HEK293T (cell line): Measurements from ENCODE around the gene ARL6IP1.

ENCODE experiments used
- CTCF ChIA-PET: fragments of 350-600 bp; formaldehyde crosslinking; extraction: SDS; loops from one replicate; lab custom pipeline; 2021; ENCODE audit warnings: antibody characterized with exemption, inconsistent platforms; lab: Yijun Ruan, JAX
- POLR2A ChIA-PET: fragments of 350-600 bp; formaldehyde crosslinking; extraction: SDS; loops from one replicate; lab custom pipeline; 2020; ENCODE audit warnings: antibody characterized with exemption, inconsistent platforms; lab: Yijun Ruan, JAX
- DNase-seq: peaks from one replicate; pipeline ENCODE4 v3.0.0; 2012; ENCODE audit warnings: mixed read lengths; ENCODE audit errors: extremely low spot score
- ARNT ChIP-seq: fragments of 450-650 bp; IDR thresholded peaks from 2 replicates; pipeline ENCODE4 v1.6.1; 2017; ENCODE audit warnings: mild to moderate bottlenecking
- BHLHE40 ChIP-seq: fragments of 450-650 bp; IDR thresholded peaks from 2 replicates; pipeline ENCODE4 v1.6.1; 2016; ENCODE audit warnings: mild to moderate bottlenecking, moderate library complexity, borderline replicate concordance
- CTBP1 ChIP-seq: fragments of 450-650 bp; IDR thresholded peaks from 2 replicates; pipeline ENCODE4 v1.6.1; 2016; ENCODE audit warnings: borderline replicate concordance
- ELF4 ChIP-seq: fragments of 450-650 bp; IDR thresholded peaks from 2 replicates; pipeline ENCODE4 v1.6.1; 2017; ENCODE audit warnings: antibody characterized with exemption
- FOXA1 ChIP-seq: fragments of 450-650 bp; IDR thresholded peaks from 2 replicates; pipeline ENCODE4 v1.6.1; 2016; ENCODE audit warnings: mild to moderate bottlenecking
- FOXK2 ChIP-seq: fragments of 450-650 bp; IDR thresholded peaks from 2 replicates; pipeline ENCODE4 v1.6.1; 2016; ENCODE audit warnings: mild to moderate bottlenecking
- FOXM1 ChIP-seq: fragments of 450-650 bp; IDR thresholded peaks from 2 replicates; pipeline ENCODE4 v1.6.1; 2017; ENCODE audit warnings: mild to moderate bottlenecking, borderline replicate concordance
- HDGF ChIP-seq: fragments of 450-650 bp; IDR thresholded peaks from 2 replicates; pipeline ENCODE4 v1.6.1; 2017; ENCODE audit warnings: antibody characterized with exemption, borderline replicate concordance
- L3MBTL2 ChIP-seq: fragments of 450-650 bp; conservative IDR thresholded peaks from 2 replicates; pipeline ENCODE4 v1.6.1; 2016; ENCODE audit warnings: mild to moderate bottlenecking
- LEF1 ChIP-seq: fragments of 450-650 bp; IDR thresholded peaks from 2 replicates; pipeline ENCODE4 v1.6.1; 2017; ENCODE audit warnings: mild to moderate bottlenecking, borderline replicate concordance
- NFRKB ChIP-seq: fragments of 450-650 bp; IDR thresholded peaks from 2 replicates; pipeline ENCODE4 v1.6.1; 2016; ENCODE audit warnings: mild to moderate bottlenecking, moderate library complexity
- PKNOX1 ChIP-seq: fragments of 450-650 bp; IDR thresholded peaks from 2 replicates; pipeline ENCODE4 v1.6.1; 2016
- SP1 ChIP-seq: fragments of 450-650 bp; IDR thresholded peaks from 2 replicates; pipeline ENCODE4 v1.6.1; 2017
- SUZ12 ChIP-seq: fragments of 450-650 bp; IDR thresholded peaks from 2 replicates; pipeline ENCODE4 v1.6.1; 2016; ENCODE audit warnings: mild to moderate bottlenecking
- TARDBP ChIP-seq: fragments of 450-650 bp; IDR thresholded peaks from 2 replicates; pipeline ENCODE4 v1.6.1; 2016
- ZNF384 ChIP-seq: fragments of 450-650 bp; IDR thresholded peaks from 2 replicates; pipeline ENCODE4 v1.6.1; 2016

Gene ARL6IP1

GRCh38 chr16:18836702-18837101, 35.4 kb upstream of the ARL6IP1 start:
- no peak for DNase-seq
- POLR2A ChIA-PET = no interaction called here
- TF ChIP-seq L3MBTL2 = no peak
- no peak for TF ChIP-seq ZNF384
- no peak for TF ChIP-seq SUZ12
- no peak for TF ChIP-seq ARNT
- no peak for TF ChIP-seq NFRKB
- TF ChIP-seq CTBP1 = no peak
- TF ChIP-seq FOXM1 = no peak
- TF ChIP-seq FOXA1 = no peak
- no peak for TF ChIP-seq PKNOX1
- no peak for TF ChIP-seq LEF1
- TF ChIP-seq ELF4 = no peak
- no peak for TF ChIP-seq SP1
- no peak for TF ChIP-seq HDGF
- no peak for TF ChIP-seq TARDBP
- no peak for TF ChIP-seq FOXK2
- CTCF ChIA-PET = no interaction called here

GRCh38 chr16:18834864-18835263, 33.5 kb upstream of the ARL6IP1 start:
- CTCF ChIA-PET = no interaction called here
- no peak for DNase-seq
- POLR2A ChIA-PET = no interaction called here
- no peak for TF ChIP-seq PKNOX1
- TF ChIP-seq FOXM1 = no peak
- TF ChIP-seq NFRKB = no peak
- TF ChIP-seq TARDBP = no peak
- TF ChIP-seq CTBP1 = no peak
- TF ChIP-seq L3MBTL2 = no peak
- TF ChIP-seq BHLHE40 = no peak

- CTCF ChIA-PET = no interaction called here
- DNase-seq = no peak
- POLR2A ChIA-PET = no interaction called here
- TF ChIP-seq NFRKB (no peak), LEF1 (no peak), L3MBTL2 (no peak), FOXK2 (no peak), ARNT (no peak), PKNOX1 (no peak), FOXM1 (no peak), TARDBP (no peak), SP1 (no peak), ELF4 (no peak), ZNF384 (no peak), HDGF (no peak), BHLHE40 (no peak), FOXA1 (no peak), CTBP1 (no peak), SUZ12 (no peak)
Observed at GRCh38 chr16:18833707-18834505, 32.6 kb upstream of the ARL6IP1 start.

- ChIA-PET CTCF (no interaction called here), POLR2A (no interaction called here)
- TF ChIP-seq PKNOX1 = no peak
- no peak for TF ChIP-seq FOXA1
- no peak for TF ChIP-seq SUZ12
- no peak for TF ChIP-seq CTBP1
- TF ChIP-seq SP1 = no peak
- DNase-seq = no peak
Observed at GRCh38 chr16:18832613-18833012, 31.3 kb upstream of the ARL6IP1 start.

GRCh38 chr16:18832006-18832405, 30.7 kb upstream of the ARL6IP1 start:
- POLR2A ChIA-PET = no interaction called here
- CTCF ChIA-PET = no interaction called here
- no peak for DNase-seq
- TF ChIP-seq ZNF384 = no peak
- no peak for TF ChIP-seq HDGF
- TF ChIP-seq TARDBP = no peak
- TF ChIP-seq BHLHE40 = no peak
- no peak for TF ChIP-seq FOXM1
- no peak for TF ChIP-seq FOXA1
- no peak for TF ChIP-seq SP1
- no peak for TF ChIP-seq PKNOX1
- TF ChIP-seq ELF4 = no peak
